ENCODE data around the gene KANSL2. TPM values are rescaled to one million over a fixed set of nuclear protein-coding genes. Genes with fewer than 3 reads are reported as not detected.

Gene KANSL2
- total RNA-seq, 2 donors from 2014 or later: 53.1 to 53.2 TPM

GRCh38 chr12:48615681-48616080 is 66.4 kb downstream of the KANSL2 start:
- Histone ChIP-seq H3K9me3 (no peaks in the 10 kb centered on the region), H3K27ac (no peak overlapping the region), H3K4me3 (no peak overlapping the region), H3K27me3 (replicated peaks; ENCODE audit: insufficient read depth) (no peaks in the 10 kb centered on the region), H3K4me1 (replicated peaks) (no peaks in the 10 kb centered on the region), H3K36me3 (no peaks in the 10 kb centered on the region)
- no peak for TF ChIP-seq CTCF (IDR thresholded peaks at IDR 0.05)
- TF ChIP-seq POLR2A (IDR thresholded peaks at IDR 0.05): no peak
- TF ChIP-seq POLR2AphosphoS5 (IDR thresholded peaks at IDR 0.05): no peak
- 91% methylated on average over 4 of the region's 4 CpGs for WGBS
- no peak for DNase-seq (ENCODE audit: low spot score)
- intact Hi-C loops (cut with DNase I): loop anchor here (10.0 kb wide), 1 partner anchor 71 kb away; no protein-coding TSS in a partner anchor

GRCh38 chr12:48613321-48613720 is 68.7 kb downstream of the KANSL2 start:
- intact Hi-C loops (cut with DNase I): loop anchor here (10.0 kb wide), 1 partner anchor 69 kb away; no protein-coding TSS in a partner anchor
- Histone ChIP-seq H3K9me3 (no peaks in the 10 kb centered on the region), H3K4me3 (no peak overlapping the region), H3K4me1 (replicated peaks) (no peaks in the 10 kb centered on the region), H3K36me3 (no peaks in the 10 kb centered on the region), H3K27me3 (replicated peaks; ENCODE audit: insufficient read depth) (no peaks in the 10 kb centered on the region), H3K27ac (no peak overlapping the region)
- no peak for DNase-seq (ENCODE audit: low spot score)
- 72% methylated on average over 1 of the region's 1 CpG for WGBS
- TF ChIP-seq POLR2A (IDR thresholded peaks at IDR 0.05) (no peak), POLR2AphosphoS5 (IDR thresholded peaks at IDR 0.05) (no peak), CTCF (IDR thresholded peaks at IDR 0.05) (no peak)

MicroRNAs within 50 kb of the gene (microRNA counts, 767-probe panel; counts per million panel counts)
- 0 to 431 counts per million in 2 donors for microRNA hsa-miR-1291

Small RNA genes lying within 50 kb of the gene (microRNA-seq; reads per million reads assigned to microRNA genes)
- gene MIR1291: 1.5 reads per million, percentile 18 among the genes with 10 or more reads in this experiment

Small RNA genes lying within 50 kb of the gene (small RNA-seq; reads per million reads assigned to genes)
- 0 reads per million in 2 donors for gene MIR1291
- 2.8 to 4.1 reads per million in 2 donors for gene SNORA2A
- 2.1 to 6.5 reads per million in 2 donors for gene SNORA2B
- 0 to 0.10 reads per million in 2 donors for gene SNORA2C

Other genes with a start within 250 kb of the KANSL2 start
- gene ANP32D, start 209.7 kb downstream of the KANSL2 start, total RNA-seq: not detected
- gene C12orf54, start 199.7 kb downstream of the KANSL2 start, total RNA-seq: 1 to 10 TPM in 1 of 2 donors, not detected in 1; 6.0 TPM
- gene OR8S1, start 156.6 kb downstream of the KANSL2 start, total RNA-seq: not detected
- gene LALBA, start 112.2 kb downstream of the KANSL2 start, total RNA-seq: 1 to 10 TPM in 1 of 2 donors, not detected in 1; 1.6 TPM
- gene CCNT1, start 34.5 kb upstream of the KANSL2 start, total RNA-seq: 10 to 100 TPM; 33.0 to 33.8 TPM
- gene ADCY6, start 106.9 kb upstream of the KANSL2 start, total RNA-seq: 10 to 100 TPM; 35.3 to 73.5 TPM
- 10 to 100 TPM in 1 of 2 donors, 1 to 10 TPM in 1; 4.6 to 21.8 TPM for gene CACNB3, start 136.3 kb upstream of the KANSL2 start, total RNA-seq
- 10 to 100 TPM; 71.0 to 87.2 TPM for gene DDX23, start 169.9 kb upstream of the KANSL2 start, total RNA-seq
- 1 to 10 TPM in 1 of 2 donors, under 1 TPM in 1; 0.41 to 1.6 TPM for gene RND1, start 183.6 kb upstream of the KANSL2 start, total RNA-seq
- gene FKBP11, start 243.3 kb upstream of the KANSL2 start, total RNA-seq: 10 to 100 TPM; 12.1 to 33.1 TPM

All from prostate gland (tissue), 2 donors.